Urinary bladder (tissue), 4 donors: Measurements from ENCODE around the gene G2E3. TPM values are rescaled to one million over a fixed set of nuclear protein-coding genes. Genes with fewer than 3 reads are reported as not detected.
"Not testable (repeated sequence)": the region's sequence is repeated elsewhere in the genome, so short reads cannot be mapped to it uniquely, and the experiment has no call there.

Experiments
- DNase-seq: peaks from one replicate; pipeline ENCODE4 v3.0.0-alpha.2; 2015; ENCODE audit errors: extremely low spot score
- H3K27ac ChIP-seq: one replicate; pipeline ENCODE4 v1.5.1; 2013; ENCODE audit warnings: low read depth, mild to moderate bottlenecking, moderate library complexity
- H3K36me3 ChIP-seq: one replicate; pipeline ENCODE4 v1.6.1; 2013; ENCODE audit warnings: mild to moderate bottlenecking, moderate library complexity; ENCODE audit not compliant: insufficient read depth
- H3K4me1 ChIP-seq: one replicate; pipeline ENCODE4 v1.6.1; 2013; ENCODE audit warnings: mild to moderate bottlenecking, moderate library complexity; ENCODE audit not compliant: insufficient read depth
- H3K4me3 ChIP-seq: one replicate; pipeline ENCODE4 v1.5.1; 2013; ENCODE audit warnings: low read depth, low read length
- WGBS: extraction: QIAGEN DNeasy Blood & Tissue Kit; methylation state at CpG from one replicate; pipeline ENCODE4 v1.1.7; 2013; 5-methylcytosine and 5-hydroxymethylcytosine counted together
- polyA plus RNA-seq: library from polyadenylated mRNA; stranded (reverse); fragments of 200-250 nt; gene quantifications from one replicate; pipeline ENCODE4 v1.2.3, GENCODE V29; 2013
- total RNA-seq: library from RNA; depleted of rRNA; stranded (reverse); fragments of >200 nt; gene quantifications from one replicate; pipeline ENCODE4 v1.2.3, GENCODE V29; 2014
- donor health status: healthy with polysubstance abuse.
- donor health status: healthy.

G2E3 gene
- total and polyA plus RNA-seq, 2 donors, result 5.8 to 45.6 TPM

- Histone ChIP-seq H3K4me3 (no peak overlapping the region), H3K36me3 (no peaks in the 10 kb centered on the region), H3K4me1 (peaks cover 2% of the 10 kb centered on the region), H3K27ac (no peak overlapping the region)
- DNase-seq, result no peak
- WGBS, result 79% methylated on average over 5 of the region's 5 CpGs
Observed at GRCh38 chr14:30573226-30573814, 14.4 kb downstream of the G2E3 start.

GRCh38 chr14:30573966-30574365 is 15.0 kb downstream of the G2E3 start:
- Histone ChIP-seq H3K27ac (no peak overlapping the region), H3K4me3 (no peak overlapping the region), H3K36me3 (no peaks in the 10 kb centered on the region), H3K4me1 (peaks cover 2% of the 10 kb centered on the region)
- no peak for DNase-seq
- WGBS, result 87% methylated on average over 2 of the region's 2 CpGs

GRCh38 chr14:30574777-30575176 is 15.8 kb downstream of the G2E3 start:
- H3K36me3 ChIP-seq, H3K27ac ChIP-seq, H3K4me3 ChIP-seq, DNase-seq, H3K4me1 ChIP-seq: not testable (repeated sequence)
- WGBS, result 95% methylated on average over 3 of the region's 3 CpGs

- H3K36me3 ChIP-seq, H3K27ac ChIP-seq, H3K4me1 ChIP-seq, DNase-seq, H3K4me3 ChIP-seq: not testable (repeated sequence)
- 98% methylated on average over 1 of the region's 1 CpG for WGBS
Observed at GRCh38 chr14:30576333-30576732, 17.4 kb downstream of the G2E3 start.

GRCh38 chr14:30580616-30581282 is 21.8 kb downstream of the G2E3 start:
- H3K4me3 ChIP-seq, result no peak overlapping the region
- no peak for DNase-seq
- H3K36me3 ChIP-seq, result no peaks in the 10 kb centered on the region
- no peaks in the 10 kb centered on the region for H3K4me1 ChIP-seq
- no peak overlapping the region for H3K27ac ChIP-seq
- 81% methylated on average over 2 of the region's 2 CpGs for WGBS

GRCh38 chr14:30581283-30581625 is 22.3 kb downstream of the G2E3 start:
- H3K4me3 ChIP-seq, result no peak overlapping the region
- H3K4me1 ChIP-seq, result no peaks in the 10 kb centered on the region
- 61% methylated on average over 7 of the region's 7 CpGs for WGBS
- no peak overlapping the region for H3K27ac ChIP-seq
- DNase-seq, result no peak
- H3K36me3 ChIP-seq, result no peaks in the 10 kb centered on the region

- Histone ChIP-seq H3K36me3 (no peaks in the 10 kb centered on the region), H3K4me1 (no peaks in the 10 kb centered on the region), H3K27ac (no peak overlapping the region), H3K4me3 (no peak overlapping the region)
- 98% methylated on average over 1 of the region's 1 CpG for WGBS
- DNase-seq, result no peak
Observed at GRCh38 chr14:30582376-30582775, 23.4 kb downstream of the G2E3 start.

GRCh38 chr14:30584058-30584630 is 25.2 kb downstream of the G2E3 start:
- no peak overlapping the region for H3K4me3 ChIP-seq
- H3K4me1 ChIP-seq, result no peaks in the 10 kb centered on the region
- no peak overlapping the region for H3K27ac ChIP-seq
- H3K36me3 ChIP-seq, result no peaks in the 10 kb centered on the region
- no peak for DNase-seq

- DNase-seq, result no peak
Observed at GRCh38 chr14:30585204-30585603, 26.2 kb downstream of the G2E3 start.

GRCh38 chr14:30587141-30587540 is 28.2 kb downstream of the G2E3 start:
- no peak for DNase-seq
- no peaks in the 10 kb centered on the region for H3K36me3 ChIP-seq
- H3K4me1 ChIP-seq, result no peaks in the 10 kb centered on the region
- no peak overlapping the region for H3K27ac ChIP-seq
- H3K4me3 ChIP-seq, result no peak overlapping the region
- 63% methylated on average over 3 of the region's 3 CpGs for WGBS

More at GRCh38 chr14:30585204-30585603, 26.2 kb downstream of the G2E3 start:
- no peaks in the 10 kb centered on the region for H3K36me3 ChIP-seq
- H3K4me3 ChIP-seq, result no peak overlapping the region
- no peaks in the 10 kb centered on the region for H3K4me1 ChIP-seq
- H3K27ac ChIP-seq, result no peak overlapping the region

GRCh38 chr14:30588873-30589272 is 29.9 kb downstream of the G2E3 start:
- H3K4me3 ChIP-seq, result no peak overlapping the region
- no peak overlapping the region for H3K27ac ChIP-seq
- DNase-seq, result no peak
- H3K36me3 ChIP-seq, result no peaks in the 10 kb centered on the region
- no peaks in the 10 kb centered on the region for H3K4me1 ChIP-seq

GRCh38 chr14:30596935-30597334 is 38.0 kb downstream of the G2E3 start:
- H3K27ac ChIP-seq, result no peak overlapping the region
- DNase-seq, result no peak
- no peaks in the 10 kb centered on the region for H3K4me1 ChIP-seq
- WGBS, result 68% methylated on average over 1 of the region's 1 CpG
- no peak overlapping the region for H3K4me3 ChIP-seq
- H3K36me3 ChIP-seq, result no peaks in the 10 kb centered on the region

- Histone ChIP-seq H3K4me3 (no peak overlapping the region), H3K4me1 (no peaks in the 10 kb centered on the region), H3K27ac (no peak overlapping the region), H3K36me3 (no peaks in the 10 kb centered on the region)
- no peak for DNase-seq
Observed at GRCh38 chr14:30597504-30597903, 38.5 kb downstream of the G2E3 start.
